SK-N-SH treated with all-trans-retinoic acid at 6 μM for 48 hours (cell line): ENCODE data around the gene IGLL5.

Source experiments
- ATAC-seq: fragments of 200-7000 bp; cut with Tn5 transposase; 3 replicates; pipeline ENCODE4 v1.9.1; 2020; ENCODE audit warnings: mild to moderate bottlenecking, moderate library complexity
- BACH2 ChIP-seq: fragments of 250-450 bp; sonication (Bioruptor Pico); IDR thresholded peaks from 2 replicates; pipeline ENCODE4 v1.9.0; 2021; ENCODE audit warnings: mild to moderate bottlenecking, borderline replicate concordance
- CREB5 ChIP-seq: fragments of 250-450 bp; sonication (Bioruptor Pico); IDR thresholded peaks from 2 replicates; pipeline ENCODE4 v1.5.1; 2020; ENCODE audit warnings: low read depth, mild to moderate bottlenecking, moderate library complexity
- ESRRG ChIP-seq: fragments of 250-450 bp; sonication (Bioruptor Pico); IDR thresholded peaks from 2 replicates; pipeline ENCODE4 v1.6.1; 2021; ENCODE audit warnings: mild to moderate bottlenecking
- GLIS3 ChIP-seq: fragments of 250-450 bp; sonication (Bioruptor Pico); IDR thresholded peaks from 2 replicates; pipeline ENCODE4 v1.5.0; 2020; ENCODE audit warnings: mild to moderate bottlenecking, moderate library complexity
- OSR1 ChIP-seq: fragments of 250-450 bp; sonication (Bioruptor Pico); IDR thresholded peaks from 2 replicates; pipeline ENCODE4 v1.8.0; 2022; ENCODE audit warnings: moderate library complexity, mild to moderate bottlenecking, inconsistent platforms
- PPARA ChIP-seq: fragments of 250-450 bp; sonication (Bioruptor Pico); IDR thresholded peaks from 2 replicates; pipeline ENCODE4 v1.5.0; 2020; ENCODE audit warnings: mild to moderate bottlenecking, borderline replicate concordance
- RARB ChIP-seq: fragments of 250-450 bp; sonication (Bioruptor Pico); IDR thresholded peaks from 2 replicates; pipeline ENCODE4 v1.8.0; 2021; ENCODE audit warnings: mild to moderate bottlenecking, moderate library complexity
- SNAI2 ChIP-seq: fragments of 250-450 bp; sonication (Bioruptor Pico); IDR thresholded peaks from 2 replicates; pipeline ENCODE4 v1.5.0; 2020; ENCODE audit warnings: mild to moderate bottlenecking, moderate library complexity
- TCF4 ChIP-seq: fragments of 250-450 bp; sonication (Bioruptor Pico); IDR thresholded peaks from 2 replicates; pipeline ENCODE4 v1.8.0; 2021; ENCODE audit warnings: mild to moderate bottlenecking, moderate library complexity, borderline replicate concordance
- TOX ChIP-seq: fragments of 250-450 bp; sonication (Bioruptor Pico); IDR thresholded peaks from 2 replicates; pipeline ENCODE4 v1.8.0; 2021; ENCODE audit warnings: mild to moderate bottlenecking, moderate library complexity, borderline replicate concordance
- ZC3H10 ChIP-seq: fragments of 250-450 bp; sonication (Bioruptor Pico); IDR thresholded peaks from 2 replicates; pipeline ENCODE4 v1.5.1; 2021; ENCODE audit warnings: mild to moderate bottlenecking, moderate library complexity
- ZFP3 ChIP-seq: fragments of 250-450 bp; sonication (Bioruptor Pico); IDR thresholded peaks from 2 replicates; pipeline ENCODE4 v1.5.0; 2020; ENCODE audit warnings: mild to moderate bottlenecking, moderate library complexity
- ZFP30 ChIP-seq: fragments of 450-650 bp; formaldehyde crosslinking; IDR thresholded peaks from 2 replicates; pipeline ENCODE4 v1.5.0; 2022; ENCODE audit warnings: mild to moderate bottlenecking, moderate library complexity
- ZNF565 ChIP-seq: fragments of 450-650 bp; formaldehyde crosslinking; conservative IDR thresholded peaks from 2 replicates; pipeline ENCODE4 v1.5.0; 2020; ENCODE audit warnings: low read depth, mild to moderate bottlenecking, moderate library complexity
- ZNF70 ChIP-seq: fragments of 450-650 bp; formaldehyde crosslinking; IDR thresholded peaks from 2 replicates; pipeline ENCODE4 v1.5.0; 2020; ENCODE audit warnings: mild to moderate bottlenecking, moderate library complexity
- ZNF8 ChIP-seq: fragments of 450-650 bp; formaldehyde crosslinking; IDR thresholded peaks from 2 replicates; pipeline ENCODE4 v1.5.0; 2020; ENCODE audit warnings: mild to moderate bottlenecking, moderate library complexity
- TF ChIP-seq, protein P1 (sequence below): fragments of 250-450 bp; sonication (Bioruptor Pico); IDR thresholded peaks from 2 replicates; pipeline ENCODE4 v1.8.0; 2021; ENCODE audit warnings: low read depth, mild to moderate bottlenecking, moderate library complexity, borderline replicate concordance
- TF ChIP-seq, protein P2 (sequence below): fragments of 250-450 bp; sonication (Bioruptor Pico); IDR thresholded peaks from 2 replicates; pipeline ENCODE4 v1.5.0; 2020; ENCODE audit warnings: mild to moderate bottlenecking, moderate library complexity
- TF ChIP-seq, protein P3 (sequence below): fragments of 250-450 bp; sonication (Bioruptor Pico); IDR thresholded peaks from 2 replicates; pipeline ENCODE4 v1.8.0; 2020; ENCODE audit warnings: mild to moderate bottlenecking, moderate library complexity, borderline replicate concordance

The IGLL5 gene

DNA sequence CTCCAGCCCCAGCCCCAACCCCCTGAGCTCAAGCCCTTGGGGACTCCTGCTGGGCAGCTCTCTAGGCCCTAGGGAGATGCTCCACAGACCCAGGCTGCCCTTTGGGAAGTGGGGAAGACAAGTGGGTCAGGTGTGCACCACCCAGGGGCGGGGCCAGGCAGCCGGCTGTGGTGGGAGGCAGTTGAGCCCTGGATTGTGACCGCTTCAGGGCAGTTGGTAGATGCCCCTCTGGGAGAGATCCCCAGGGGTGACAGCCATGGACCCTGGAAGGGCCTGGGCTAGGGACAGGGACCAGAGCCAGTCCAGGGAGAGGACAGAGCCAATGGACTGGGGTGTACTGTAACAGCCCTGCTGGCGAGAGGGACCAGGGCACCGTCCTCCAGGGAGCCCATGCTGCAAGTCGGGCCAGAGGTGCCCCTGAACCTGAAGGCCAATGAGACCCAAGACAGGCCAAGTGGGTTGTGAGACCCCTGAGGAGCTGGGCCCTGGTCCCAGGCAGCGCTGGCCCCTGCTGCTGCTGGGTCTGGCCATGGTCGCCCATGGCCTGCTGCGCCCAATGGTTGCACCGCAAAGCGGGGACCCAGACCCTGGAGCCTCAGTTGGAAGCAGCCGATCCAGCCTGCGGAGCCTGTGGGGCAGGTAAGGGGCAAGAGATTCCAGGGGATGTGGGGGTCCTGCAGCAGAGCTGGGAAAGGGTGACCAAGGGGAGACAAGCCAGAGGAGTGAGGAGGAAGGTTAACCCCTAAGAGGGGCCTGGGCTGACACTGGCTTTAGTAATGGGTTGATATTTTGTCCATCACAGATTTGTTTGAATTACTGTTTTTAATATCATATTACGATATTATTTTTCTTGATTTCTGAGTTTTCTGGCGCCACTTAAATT, at the start of gene IGLL5:
IGLL5 (plus strand) TSS at position 196 of the 883 bp plus-strand sequence; CDS start at position 434, 238 bp downstream.
- TF ChIP-seq TOX (CRISPR knock-in tag): no peak
- no peak for TF ChIP-seq ZFP3 (CRISPR knock-in tag)
- TF ChIP-seq, protein P1, sequence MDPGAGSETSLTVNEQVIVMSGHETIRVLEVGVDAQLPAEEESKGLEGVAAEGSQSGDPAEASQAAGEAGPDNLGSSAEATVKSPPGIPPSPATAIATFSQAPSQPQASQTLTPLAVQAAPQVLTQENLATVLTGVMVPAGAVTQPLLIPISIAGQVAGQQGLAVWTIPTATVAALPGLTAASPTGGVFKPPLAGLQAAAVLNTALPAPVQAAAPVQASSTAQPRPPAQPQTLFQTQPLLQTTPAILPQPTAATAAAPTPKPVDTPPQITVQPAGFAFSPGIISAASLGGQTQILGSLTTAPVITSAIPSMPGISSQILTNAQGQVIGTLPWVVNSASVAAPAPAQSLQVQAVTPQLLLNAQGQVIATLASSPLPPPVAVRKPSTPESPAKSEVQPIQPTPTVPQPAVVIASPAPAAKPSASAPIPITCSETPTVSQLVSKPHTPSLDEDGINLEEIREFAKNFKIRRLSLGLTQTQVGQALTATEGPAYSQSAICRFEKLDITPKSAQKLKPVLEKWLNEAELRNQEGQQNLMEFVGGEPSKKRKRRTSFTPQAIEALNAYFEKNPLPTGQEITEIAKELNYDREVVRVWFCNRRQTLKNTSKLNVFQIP (CRISPR knock-in tag): no peak
- TF ChIP-seq ZNF8 (CRISPR knock-in tag): no peak
- no peak for TF ChIP-seq ESRRG (CRISPR knock-in tag)
- TF ChIP-seq, protein P2, sequence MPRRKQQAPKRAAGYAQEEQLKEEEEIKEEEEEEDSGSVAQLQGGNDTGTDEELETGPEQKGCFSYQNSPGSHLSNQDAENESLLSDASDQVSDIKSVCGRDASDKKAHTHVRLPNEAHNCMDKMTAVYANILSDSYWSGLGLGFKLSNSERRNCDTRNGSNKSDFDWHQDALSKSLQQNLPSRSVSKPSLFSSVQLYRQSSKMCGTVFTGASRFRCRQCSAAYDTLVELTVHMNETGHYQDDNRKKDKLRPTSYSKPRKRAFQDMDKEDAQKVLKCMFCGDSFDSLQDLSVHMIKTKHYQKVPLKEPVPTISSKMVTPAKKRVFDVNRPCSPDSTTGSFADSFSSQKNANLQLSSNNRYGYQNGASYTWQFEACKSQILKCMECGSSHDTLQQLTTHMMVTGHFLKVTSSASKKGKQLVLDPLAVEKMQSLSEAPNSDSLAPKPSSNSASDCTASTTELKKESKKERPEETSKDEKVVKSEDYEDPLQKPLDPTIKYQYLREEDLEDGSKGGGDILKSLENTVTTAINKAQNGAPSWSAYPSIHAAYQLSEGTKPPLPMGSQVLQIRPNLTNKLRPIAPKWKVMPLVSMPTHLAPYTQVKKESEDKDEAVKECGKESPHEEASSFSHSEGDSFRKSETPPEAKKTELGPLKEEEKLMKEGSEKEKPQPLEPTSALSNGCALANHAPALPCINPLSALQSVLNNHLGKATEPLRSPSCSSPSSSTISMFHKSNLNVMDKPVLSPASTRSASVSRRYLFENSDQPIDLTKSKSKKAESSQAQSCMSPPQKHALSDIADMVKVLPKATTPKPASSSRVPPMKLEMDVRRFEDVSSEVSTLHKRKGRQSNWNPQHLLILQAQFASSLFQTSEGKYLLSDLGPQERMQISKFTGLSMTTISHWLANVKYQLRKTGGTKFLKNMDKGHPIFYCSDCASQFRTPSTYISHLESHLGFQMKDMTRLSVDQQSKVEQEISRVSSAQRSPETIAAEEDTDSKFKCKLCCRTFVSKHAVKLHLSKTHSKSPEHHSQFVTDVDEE (CRISPR knock-in tag): no peak
- TF ChIP-seq ZC3H10 (CRISPR knock-in tag): no peak
- TF ChIP-seq TCF4 (CRISPR knock-in tag): no peak
- TF ChIP-seq, all 23 proteins: peak for 0
- no peak for ATAC-seq

DNA sequence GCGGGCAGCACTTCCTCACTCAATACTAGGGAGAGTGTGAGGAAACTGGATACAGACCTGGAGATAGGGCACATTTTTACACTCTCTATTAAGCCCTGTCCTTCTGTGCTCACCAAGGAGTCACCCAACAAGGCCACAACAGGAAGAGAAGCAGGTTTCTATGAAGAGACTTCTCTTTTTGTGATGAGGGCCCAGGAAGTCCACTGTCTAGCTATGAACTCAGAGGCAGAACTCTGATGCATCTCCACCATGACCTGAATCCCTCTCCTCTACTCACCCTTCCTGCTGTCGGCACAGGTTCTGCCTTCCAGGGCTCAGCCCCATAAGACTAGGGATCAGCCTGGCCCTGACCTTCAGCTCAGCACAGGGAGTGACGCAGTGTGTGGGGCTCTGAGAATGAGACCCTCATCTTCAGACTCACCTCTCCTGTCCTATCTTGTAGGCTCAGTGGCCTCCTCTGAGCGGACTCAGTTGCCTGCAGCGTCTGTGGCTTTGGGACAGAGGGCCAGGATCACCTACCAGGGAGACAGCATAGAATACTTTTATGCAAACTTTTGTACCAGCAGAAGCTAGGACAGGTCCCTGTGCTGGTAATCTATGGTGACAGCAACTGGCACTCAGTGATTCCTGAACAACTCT, 49.3 kb upstream of the IGLL5 start:
- TF ChIP-seq ZNF70 (no peak), SNAI2 (CRISPR knock-in tag) (no peak), ZC3H10 (CRISPR knock-in tag) (no peak)
- TF ChIP-seq, protein P2 (CRISPR knock-in tag): no peak
- no peak for ATAC-seq

GRCh38 chr22:22839570-22840314, 47.9 kb upstream of the IGLL5 start:
- TF ChIP-seq ZC3H10 (CRISPR knock-in tag) (no peak), GLIS3 (CRISPR knock-in tag) (no peak), TCF4 (CRISPR knock-in tag) (no peak), ZFP3 (CRISPR knock-in tag) (no peak), PPARA (CRISPR knock-in tag) (no peak), OSR1 (CRISPR knock-in tag) (no peak), RARB (CRISPR knock-in tag) (no peak), ZFP30 (CRISPR knock-in tag) (no peak), ZNF565 (CRISPR knock-in tag) (no peak), TOX (CRISPR knock-in tag) (no peak), ZNF70 (no peak), SNAI2 (CRISPR knock-in tag) (no peak), CREB5 (CRISPR knock-in tag) (no peak), BACH2 (CRISPR knock-in tag) (no peak)
- TF ChIP-seq, protein P3, sequence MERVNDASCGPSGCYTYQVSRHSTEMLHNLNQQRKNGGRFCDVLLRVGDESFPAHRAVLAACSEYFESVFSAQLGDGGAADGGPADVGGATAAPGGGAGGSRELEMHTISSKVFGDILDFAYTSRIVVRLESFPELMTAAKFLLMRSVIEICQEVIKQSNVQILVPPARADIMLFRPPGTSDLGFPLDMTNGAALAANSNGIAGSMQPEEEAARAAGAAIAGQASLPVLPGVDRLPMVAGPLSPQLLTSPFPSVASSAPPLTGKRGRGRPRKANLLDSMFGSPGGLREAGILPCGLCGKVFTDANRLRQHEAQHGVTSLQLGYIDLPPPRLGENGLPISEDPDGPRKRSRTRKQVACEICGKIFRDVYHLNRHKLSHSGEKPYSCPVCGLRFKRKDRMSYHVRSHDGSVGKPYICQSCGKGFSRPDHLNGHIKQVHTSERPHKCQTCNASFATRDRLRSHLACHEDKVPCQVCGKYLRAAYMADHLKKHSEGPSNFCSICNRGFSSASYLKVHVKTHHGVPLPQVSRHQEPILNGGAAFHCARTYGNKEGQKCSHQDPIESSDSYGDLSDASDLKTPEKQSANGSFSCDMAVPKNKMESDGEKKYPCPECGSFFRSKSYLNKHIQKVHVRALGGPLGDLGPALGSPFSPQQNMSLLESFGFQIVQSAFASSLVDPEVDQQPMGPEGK: no peak
- TF ChIP-seq, protein P2 (CRISPR knock-in tag): no peak
- ATAC-seq: no peak
